Activated CD4-positive, alpha-beta T cell treated with anti-CD3 and anti-CD28 coated beads for 1 hour (primary cell): ENCODE results near the gene L3MBTL3.

ENCODE experiments used
- DNase-seq: peaks from one replicate; pipeline ENCODE4 v3.0.0-alpha.2; 2020

L3MBTL3 gene

GRCh38 chr6:130029163-130029562, 10.8 kb downstream of the L3MBTL3 start:
- DNase-seq: no peak

- DNase-seq: no peak
Observed at GRCh38 chr6:130032758-130033340, 14.5 kb downstream of the L3MBTL3 start.

GRCh38 chr6:130033949-130034348, 15.6 kb downstream of the L3MBTL3 start:
- no peak for DNase-seq

- no peak for DNase-seq
Observed at GRCh38 chr6:130034378-130035146, 16.2 kb downstream of the L3MBTL3 start.

- DNase-seq: no peak
Observed at GRCh38 chr6:130035211-130035610, 16.8 kb downstream of the L3MBTL3 start.

- DNase-seq: no peak
Observed at GRCh38 chr6:130037207-130037811, 18.9 kb downstream of the L3MBTL3 start.

GRCh38 chr6:130041594-130041993, 23.2 kb downstream of the L3MBTL3 start:
- DNase-seq: no peak

- no peak for DNase-seq
Observed at GRCh38 chr6:130043344-130043743, 25.0 kb downstream of the L3MBTL3 start.

GRCh38 chr6:130045622-130046021, 27.2 kb downstream of the L3MBTL3 start:
- no peak for DNase-seq

GRCh38 chr6:130046671-130047070, 28.3 kb downstream of the L3MBTL3 start:
- DNase-seq: no peak

GRCh38 chr6:130047088-130047995, 29.0 kb downstream of the L3MBTL3 start:
- DNase-seq: no peak

GRCh38 chr6:130050230-130050629, 31.8 kb downstream of the L3MBTL3 start:
- no peak for DNase-seq

GRCh38 chr6:130054725-130055124, 36.3 kb downstream of the L3MBTL3 start:
- no peak for DNase-seq

GRCh38 chr6:130055271-130055670, 36.9 kb downstream of the L3MBTL3 start:
- DNase-seq: no peak

- no peak for DNase-seq
Observed at GRCh38 chr6:130057495-130057894, 39.1 kb downstream of the L3MBTL3 start.

- DNase-seq: no peak
Observed at GRCh38 chr6:130063806-130064205, 45.4 kb downstream of the L3MBTL3 start.

- no peak for DNase-seq
Observed at GRCh38 chr6:130065609-130066156, 47.3 kb downstream of the L3MBTL3 start.

GRCh38 chr6:130069485-130069884, 51.1 kb downstream of the L3MBTL3 start:
- no peak for DNase-seq

GRCh38 chr6:130070326-130070725, 51.9 kb downstream of the L3MBTL3 start:
- DNase-seq: no peak

- DNase-seq: no peak
Observed at GRCh38 chr6:130070792-130071191, 52.4 kb downstream of the L3MBTL3 start.

- no peak for DNase-seq
Observed at GRCh38 chr6:130075879-130076460, 57.6 kb downstream of the L3MBTL3 start.

GRCh38 chr6:130076512-130076911, 58.1 kb downstream of the L3MBTL3 start:
- DNase-seq: no peak
